SK-N-SH treated with all-trans-retinoic acid at 6 μM for 48 hours (cell line): ENCODE measurements around the gene BRAT1.

Experiments
- ATAC-seq: fragments of 200-7000 bp; cut with Tn5 transposase; 3 replicates; pipeline ENCODE4 v1.9.1; 2020; ENCODE audit warnings: mild to moderate bottlenecking, moderate library complexity
- BACH2 ChIP-seq: fragments of 250-450 bp; sonication (Bioruptor Pico); IDR thresholded peaks from 2 replicates; pipeline ENCODE4 v1.9.0; 2021; ENCODE audit warnings: mild to moderate bottlenecking, borderline replicate concordance
- CREB5 ChIP-seq: fragments of 250-450 bp; sonication (Bioruptor Pico); IDR thresholded peaks from 2 replicates; pipeline ENCODE4 v1.5.1; 2020; ENCODE audit warnings: low read depth, mild to moderate bottlenecking, moderate library complexity
- CSDC2 ChIP-seq: fragments of 250-450 bp; sonication (Bioruptor Pico); IDR thresholded peaks from 2 replicates; pipeline ENCODE4 v1.5.0; 2020; ENCODE audit warnings: mild to moderate bottlenecking, moderate library complexity
- ESRRG ChIP-seq: fragments of 250-450 bp; sonication (Bioruptor Pico); IDR thresholded peaks from 2 replicates; pipeline ENCODE4 v1.6.1; 2021; ENCODE audit warnings: mild to moderate bottlenecking
- GLIS3 ChIP-seq: fragments of 250-450 bp; sonication (Bioruptor Pico); IDR thresholded peaks from 2 replicates; pipeline ENCODE4 v1.5.0; 2020; ENCODE audit warnings: mild to moderate bottlenecking, moderate library complexity
- ISL1 ChIP-seq: fragments of 250-450 bp; sonication (Bioruptor Pico); IDR thresholded peaks from 2 replicates; pipeline ENCODE4 v2.1.2; 2022; ENCODE audit warnings: mild to moderate bottlenecking, moderate library complexity
- OSR1 ChIP-seq: fragments of 250-450 bp; sonication (Bioruptor Pico); IDR thresholded peaks from 2 replicates; pipeline ENCODE4 v1.8.0; 2022; ENCODE audit warnings: moderate library complexity, mild to moderate bottlenecking, inconsistent platforms
- RARB ChIP-seq: fragments of 250-450 bp; sonication (Bioruptor Pico); IDR thresholded peaks from 2 replicates; pipeline ENCODE4 v1.8.0; 2021; ENCODE audit warnings: mild to moderate bottlenecking, moderate library complexity
- SNAI2 ChIP-seq: fragments of 250-450 bp; sonication (Bioruptor Pico); IDR thresholded peaks from 2 replicates; pipeline ENCODE4 v1.5.0; 2020; ENCODE audit warnings: mild to moderate bottlenecking, moderate library complexity
- TCF4 ChIP-seq: fragments of 250-450 bp; sonication (Bioruptor Pico); IDR thresholded peaks from 2 replicates; pipeline ENCODE4 v1.8.0; 2021; ENCODE audit warnings: mild to moderate bottlenecking, moderate library complexity, borderline replicate concordance
- TOX ChIP-seq: fragments of 250-450 bp; sonication (Bioruptor Pico); IDR thresholded peaks from 2 replicates; pipeline ENCODE4 v1.8.0; 2021; ENCODE audit warnings: mild to moderate bottlenecking, moderate library complexity, borderline replicate concordance
- ZC3H10 ChIP-seq: fragments of 250-450 bp; sonication (Bioruptor Pico); IDR thresholded peaks from 2 replicates; pipeline ENCODE4 v1.5.1; 2021; ENCODE audit warnings: mild to moderate bottlenecking, moderate library complexity
- ZFP3 ChIP-seq: fragments of 250-450 bp; sonication (Bioruptor Pico); IDR thresholded peaks from 2 replicates; pipeline ENCODE4 v1.5.0; 2020; ENCODE audit warnings: mild to moderate bottlenecking, moderate library complexity
- ZFP30 ChIP-seq: fragments of 450-650 bp; formaldehyde crosslinking; IDR thresholded peaks from 2 replicates; pipeline ENCODE4 v1.5.0; 2022; ENCODE audit warnings: mild to moderate bottlenecking, moderate library complexity
- ZNF565 ChIP-seq: fragments of 450-650 bp; formaldehyde crosslinking; conservative IDR thresholded peaks from 2 replicates; pipeline ENCODE4 v1.5.0; 2020; ENCODE audit warnings: low read depth, mild to moderate bottlenecking, moderate library complexity
- ZNF70 ChIP-seq: fragments of 450-650 bp; formaldehyde crosslinking; IDR thresholded peaks from 2 replicates; pipeline ENCODE4 v1.5.0; 2020; ENCODE audit warnings: mild to moderate bottlenecking, moderate library complexity
- ZNF8 ChIP-seq: fragments of 450-650 bp; formaldehyde crosslinking; IDR thresholded peaks from 2 replicates; pipeline ENCODE4 v1.5.0; 2020; ENCODE audit warnings: mild to moderate bottlenecking, moderate library complexity
- TF ChIP-seq, protein P1 (sequence below): fragments of 250-450 bp; sonication (Bioruptor Pico); IDR thresholded peaks from 2 replicates; pipeline ENCODE4 v1.5.1; 2021; ENCODE audit warnings: mild to moderate bottlenecking, moderate library complexity
- TF ChIP-seq, protein P2 (sequence below): fragments of 250-450 bp; sonication (Bioruptor Pico); IDR thresholded peaks from 2 replicates; pipeline ENCODE4 v1.5.0; 2020; ENCODE audit warnings: mild to moderate bottlenecking, moderate library complexity
- TF ChIP-seq, protein P3 (sequence below): fragments of 250-450 bp; sonication (Bioruptor Pico); IDR thresholded peaks from 2 replicates; pipeline ENCODE4 v1.8.0; 2021; ENCODE audit warnings: low read depth, mild to moderate bottlenecking, moderate library complexity, borderline replicate concordance

The BRAT1 gene

DNA sequence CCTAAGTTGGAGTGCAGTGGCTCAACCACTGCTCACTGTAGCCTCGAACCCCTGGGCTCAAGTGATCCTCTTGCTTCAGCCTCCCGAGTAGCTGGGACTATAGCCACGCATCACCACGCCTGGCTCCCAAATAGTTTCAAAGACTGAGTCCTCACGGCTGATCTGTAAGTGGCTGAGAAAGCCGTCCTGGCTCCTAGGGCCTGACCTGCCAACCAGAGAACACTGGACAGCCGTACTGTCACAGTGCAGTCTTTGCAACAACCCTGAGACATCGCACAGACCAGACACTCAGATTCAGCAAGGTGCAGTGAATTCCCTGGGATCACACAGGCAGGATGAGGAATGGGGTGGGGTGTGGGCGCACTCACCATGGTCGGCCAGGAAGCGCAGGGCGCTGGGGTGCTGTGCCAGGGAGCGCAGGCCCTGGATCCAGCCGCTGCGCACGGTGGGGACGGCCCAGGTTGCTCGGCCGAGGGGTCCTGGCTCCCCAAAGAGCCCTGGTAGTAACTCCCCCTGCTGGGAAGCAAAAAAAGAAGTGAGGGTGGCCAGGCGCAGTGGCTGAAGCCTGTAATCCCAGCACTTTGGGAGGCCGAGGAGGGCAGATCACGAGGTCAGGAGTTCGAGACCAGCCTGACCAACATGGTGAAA lies 10.7 kb downstream of the BRAT1 start:
- TF ChIP-seq TOX (CRISPR knock-in tag) (no peak), CREB5 (CRISPR knock-in tag) (no peak), ISL1 (CRISPR knock-in tag) (no peak), ESRRG (no peak), ZFP30 (CRISPR knock-in tag) (no peak), ZNF70 (CRISPR knock-in tag) (no peak), ZFP3 (CRISPR knock-in tag) (no peak)
- ATAC-seq = no peak

GRCh38 chr7:2542916-2543871 lies 12.1 kb downstream of the BRAT1 start:
- no peak for ATAC-seq
- TF ChIP-seq SNAI2 (CRISPR knock-in tag) = no peak
- no peak for TF ChIP-seq BACH2 (CRISPR knock-in tag)
- TF ChIP-seq ZC3H10 (CRISPR knock-in tag) = no peak
- TF ChIP-seq, protein P1, sequence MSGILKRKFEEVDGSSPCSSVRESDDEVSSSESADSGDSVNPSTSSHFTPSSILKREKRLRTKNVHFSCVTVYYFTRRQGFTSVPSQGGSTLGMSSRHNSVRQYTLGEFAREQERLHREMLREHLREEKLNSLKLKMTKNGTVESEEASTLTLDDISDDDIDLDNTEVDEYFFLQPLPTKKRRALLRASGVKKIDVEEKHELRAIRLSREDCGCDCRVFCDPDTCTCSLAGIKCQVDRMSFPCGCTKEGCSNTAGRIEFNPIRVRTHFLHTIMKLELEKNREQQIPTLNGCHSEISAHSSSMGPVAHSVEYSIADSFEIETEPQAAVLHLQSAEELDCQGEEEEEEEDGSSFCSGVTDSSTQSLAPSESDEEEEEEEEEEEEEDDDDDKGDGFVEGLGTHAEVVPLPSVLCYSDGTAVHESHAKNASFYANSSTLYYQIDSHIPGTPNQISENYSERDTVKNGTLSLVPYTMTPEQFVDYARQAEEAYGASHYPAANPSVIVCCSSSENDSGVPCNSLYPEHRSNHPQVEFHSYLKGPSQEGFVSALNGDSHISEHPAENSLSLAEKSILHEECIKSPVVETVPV = no peak
- no peak for TF ChIP-seq ZNF565 (CRISPR knock-in tag)
- TF ChIP-seq, protein P2, sequence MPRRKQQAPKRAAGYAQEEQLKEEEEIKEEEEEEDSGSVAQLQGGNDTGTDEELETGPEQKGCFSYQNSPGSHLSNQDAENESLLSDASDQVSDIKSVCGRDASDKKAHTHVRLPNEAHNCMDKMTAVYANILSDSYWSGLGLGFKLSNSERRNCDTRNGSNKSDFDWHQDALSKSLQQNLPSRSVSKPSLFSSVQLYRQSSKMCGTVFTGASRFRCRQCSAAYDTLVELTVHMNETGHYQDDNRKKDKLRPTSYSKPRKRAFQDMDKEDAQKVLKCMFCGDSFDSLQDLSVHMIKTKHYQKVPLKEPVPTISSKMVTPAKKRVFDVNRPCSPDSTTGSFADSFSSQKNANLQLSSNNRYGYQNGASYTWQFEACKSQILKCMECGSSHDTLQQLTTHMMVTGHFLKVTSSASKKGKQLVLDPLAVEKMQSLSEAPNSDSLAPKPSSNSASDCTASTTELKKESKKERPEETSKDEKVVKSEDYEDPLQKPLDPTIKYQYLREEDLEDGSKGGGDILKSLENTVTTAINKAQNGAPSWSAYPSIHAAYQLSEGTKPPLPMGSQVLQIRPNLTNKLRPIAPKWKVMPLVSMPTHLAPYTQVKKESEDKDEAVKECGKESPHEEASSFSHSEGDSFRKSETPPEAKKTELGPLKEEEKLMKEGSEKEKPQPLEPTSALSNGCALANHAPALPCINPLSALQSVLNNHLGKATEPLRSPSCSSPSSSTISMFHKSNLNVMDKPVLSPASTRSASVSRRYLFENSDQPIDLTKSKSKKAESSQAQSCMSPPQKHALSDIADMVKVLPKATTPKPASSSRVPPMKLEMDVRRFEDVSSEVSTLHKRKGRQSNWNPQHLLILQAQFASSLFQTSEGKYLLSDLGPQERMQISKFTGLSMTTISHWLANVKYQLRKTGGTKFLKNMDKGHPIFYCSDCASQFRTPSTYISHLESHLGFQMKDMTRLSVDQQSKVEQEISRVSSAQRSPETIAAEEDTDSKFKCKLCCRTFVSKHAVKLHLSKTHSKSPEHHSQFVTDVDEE (CRISPR knock-in tag) = no peak
- TF ChIP-seq ISL1 (CRISPR knock-in tag) = no peak
- TF ChIP-seq ZNF8 = no peak
- TF ChIP-seq ZNF70 (CRISPR knock-in tag) = no peak
- no peak for TF ChIP-seq OSR1

GRCh38 chr7:2542011-2542915 lies 13.1 kb downstream of the BRAT1 start:
- ATAC-seq = no peak
- TF ChIP-seq SNAI2 (CRISPR knock-in tag) (no peak), ZFP30 (CRISPR knock-in tag) (no peak), ISL1 (CRISPR knock-in tag) (no peak), GLIS3 (no peak), ZNF565 (CRISPR knock-in tag) (no peak), TCF4 (CRISPR knock-in tag) (no peak), ZFP3 (CRISPR knock-in tag) (no peak), CREB5 (CRISPR knock-in tag) (no peak), ZNF8 (no peak), ZNF70 (CRISPR knock-in tag) (no peak), ZC3H10 (CRISPR knock-in tag) (no peak), RARB (CRISPR knock-in tag) (no peak), CSDC2 (CRISPR knock-in tag) (no peak)
- TF ChIP-seq, protein P3, sequence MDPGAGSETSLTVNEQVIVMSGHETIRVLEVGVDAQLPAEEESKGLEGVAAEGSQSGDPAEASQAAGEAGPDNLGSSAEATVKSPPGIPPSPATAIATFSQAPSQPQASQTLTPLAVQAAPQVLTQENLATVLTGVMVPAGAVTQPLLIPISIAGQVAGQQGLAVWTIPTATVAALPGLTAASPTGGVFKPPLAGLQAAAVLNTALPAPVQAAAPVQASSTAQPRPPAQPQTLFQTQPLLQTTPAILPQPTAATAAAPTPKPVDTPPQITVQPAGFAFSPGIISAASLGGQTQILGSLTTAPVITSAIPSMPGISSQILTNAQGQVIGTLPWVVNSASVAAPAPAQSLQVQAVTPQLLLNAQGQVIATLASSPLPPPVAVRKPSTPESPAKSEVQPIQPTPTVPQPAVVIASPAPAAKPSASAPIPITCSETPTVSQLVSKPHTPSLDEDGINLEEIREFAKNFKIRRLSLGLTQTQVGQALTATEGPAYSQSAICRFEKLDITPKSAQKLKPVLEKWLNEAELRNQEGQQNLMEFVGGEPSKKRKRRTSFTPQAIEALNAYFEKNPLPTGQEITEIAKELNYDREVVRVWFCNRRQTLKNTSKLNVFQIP (CRISPR knock-in tag) = no peak
- TF ChIP-seq, protein P2 (CRISPR knock-in tag) = no peak
